Measurements from ENCODE around the gene DTX1. TPM values are rescaled to one million over a fixed set of nuclear protein-coding genes. Genes with fewer than 3 reads are reported as not detected.

DTX1 gene
- total and polyA plus RNA-seq, 2 of the 13 experiments (the other 11 are each of a cell fraction or from before 2014, with no cell fraction given) = not detected

GRCh38 chr12:113054948-113055486 is 1.5 kb upstream of the DTX1 start:
- POLR2A ChIA-PET = no interaction called here

More at GRCh38 chr12:113054948-113055486, 1.5 kb upstream of the DTX1 start:
- DNase-seq (ENCODE audit: low spot score) (no peak), ATAC-seq (no peak), FAIRE-seq (no peak)
- no peak overlapping the region for H3K4me2 ChIP-seq (ENCODE audit: low read depth, low read length)
- in situ Hi-C loops (cut with HindIII; ENCODE audit: extremely low pct_ligation_motif_present, low pct_unique_long_range_greater_than_20kb) = no loop called here
- 0% methylated on average over 2 of the region's 4 CpGs for WGBS (ENCODE audit: low lambda C conversion rate)
- H4K20me1 ChIP-seq (ENCODE audit: insufficient read depth, low read length) = no peaks in the 10 kb centered on the region
- TF ChIP-seq PBX3 (CRISPR knock-in tag; IDR thresholded peaks at IDR 0.05; ENCODE audit: borderline replicate concordance) (no peak), ZNF329 (CRISPR knock-in tag; IDR thresholded peaks at IDR 0.05; ENCODE audit: low read depth) (no peak), MTF2 (CRISPR knock-in tag; IDR thresholded peaks at IDR 0.05; ENCODE audit: borderline replicate concordance) (no peak), E2F5 (CRISPR knock-in tag; conservative IDR thresholded peaks at IDR 0.05) (no peak)
- H3K9ac ChIP-seq (ENCODE audit: insufficient read depth, low read depth, low read length) = no peak overlapping the region
- no peak overlapping the region for H3K27ac ChIP-seq (ENCODE audit: extremely low read length, insufficient read depth, low read length)
- no TSS peak for BruUV-seq (replicated peaks)
- peaks cover 4 to 32% of the 10 kb centered on the region in 2 experiments; a peak in 4 of 5 replicates for H3K27me3 ChIP-seq (ENCODE audit: control insufficient read depth in 1 of 2, insufficient read depth in 2 of 2, low read length in 2 of 2)
- intact Hi-C loops (cut with micrococcal nuclease; ENCODE audit: unreplicated experiment) = no loop called here
- no peaks in the 10 kb centered on the region for H3K4me1 ChIP-seq (ENCODE audit: insufficient read depth, low read length)
- H3K4me3 ChIP-seq (replicated peaks in 1 of 3; ENCODE audit: insufficient read depth in 1 of 3, low read depth in 2 of 3, low read length in 3 of 3) = no peak overlapping the region
- no peaks in the 10 kb centered on the region for H3K36me3 ChIP-seq (replicated peaks in 1 of 2; ENCODE audit: control insufficient read depth in 1 of 2, insufficient read depth in 2 of 2, low read length in 2 of 2)
- CTCF ChIA-PET (ENCODE audit: low intra/inter-chr PET ratio, low total read pairs) = no interaction called here
- no peaks in the 10 kb centered on the region for H3K79me2 ChIP-seq (ENCODE audit: insufficient read depth, low read length)
- H2AFZ ChIP-seq (ENCODE audit: low read length) = no peak overlapping the region
- H3K9me3 ChIP-seq (ENCODE audit: low read length) = no peaks in the 10 kb centered on the region

Measured in HepG2 (cell line).